ENCODE data around the gene AP5M1.
"Not testable (repeated sequence)": the region's sequence is repeated elsewhere in the genome, so short reads cannot be mapped to it uniquely, and the experiment has no call there.

AP5M1 gene, protein sequence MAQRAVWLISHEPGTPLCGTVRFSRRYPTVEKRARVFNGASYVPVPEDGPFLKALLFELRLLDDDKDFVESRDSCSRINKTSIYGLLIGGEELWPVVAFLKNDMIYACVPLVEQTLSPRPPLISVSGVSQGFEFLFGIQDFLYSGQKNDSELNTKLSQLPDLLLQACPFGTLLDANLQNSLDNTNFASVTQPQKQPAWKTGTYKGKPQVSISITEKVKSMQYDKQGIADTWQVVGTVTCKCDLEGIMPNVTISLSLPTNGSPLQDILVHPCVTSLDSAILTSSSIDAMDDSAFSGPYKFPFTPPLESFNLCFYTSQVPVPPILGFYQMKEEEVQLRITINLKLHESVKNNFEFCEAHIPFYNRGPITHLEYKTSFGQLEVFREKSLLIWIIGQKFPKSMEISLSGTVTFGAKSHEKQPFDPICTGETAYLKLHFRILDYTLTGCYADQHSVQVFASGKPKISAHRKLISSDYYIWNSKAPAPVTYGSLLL

DNA sequence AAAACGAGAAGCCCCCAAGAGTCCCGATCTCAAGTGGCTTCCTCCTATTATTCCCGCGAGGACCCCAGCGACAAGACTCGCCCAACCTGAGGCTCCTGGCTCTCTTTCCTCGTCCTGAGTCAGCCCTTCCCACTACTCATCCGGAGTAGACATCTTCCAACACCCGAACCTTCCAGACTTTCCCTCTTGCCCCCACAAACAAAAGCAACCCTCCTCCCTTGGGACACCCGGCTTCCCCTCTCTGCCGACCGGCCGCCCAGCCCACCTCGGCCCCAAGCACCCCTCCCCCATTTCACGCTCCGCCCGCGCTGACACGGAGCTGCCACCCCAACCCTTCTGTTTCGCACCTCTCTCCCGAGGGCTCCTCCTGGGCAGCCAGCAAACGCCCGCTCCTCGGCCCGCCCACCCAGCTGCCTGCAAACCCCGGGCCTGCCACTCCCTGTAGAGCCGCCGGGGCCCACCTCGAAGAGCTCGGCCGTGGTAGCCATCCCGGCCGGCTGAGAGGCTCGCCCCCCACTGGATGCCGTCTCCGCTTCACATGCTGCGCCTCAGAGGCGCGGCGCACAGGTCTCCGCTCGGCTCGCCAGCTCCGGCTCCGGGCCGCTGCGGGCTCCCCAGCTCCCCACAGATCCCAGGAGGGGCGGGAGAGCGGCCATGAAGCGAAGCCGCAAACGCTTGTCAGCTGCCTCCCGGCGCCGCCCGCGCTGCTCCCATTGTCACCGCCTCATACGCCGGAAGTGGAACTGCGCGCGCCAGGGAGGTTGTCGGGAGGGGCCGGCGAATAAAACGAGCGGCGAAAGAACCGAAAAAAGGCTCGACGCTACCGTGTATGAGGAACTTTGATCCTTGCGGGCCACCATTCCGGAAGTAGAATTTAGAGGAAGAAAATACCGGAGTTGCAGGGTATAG is at the start of gene AP5M1, which contains the start of gene EXOC5:
AP5M1 (plus strand) TSS at position 811 of the 909 bp plus-strand sequence. CDS start 344 bp downstream, outside the sequence.
EXOC5 (minus strand) TSS at position 745 of the 909 bp plus-strand sequence; CDS start at position 488, 257 bp downstream.
- FAIRE-seq (peak; percentile 91), DNase-seq (ENCODE audit: low spot score) (peak; percentile 95)

DNA sequence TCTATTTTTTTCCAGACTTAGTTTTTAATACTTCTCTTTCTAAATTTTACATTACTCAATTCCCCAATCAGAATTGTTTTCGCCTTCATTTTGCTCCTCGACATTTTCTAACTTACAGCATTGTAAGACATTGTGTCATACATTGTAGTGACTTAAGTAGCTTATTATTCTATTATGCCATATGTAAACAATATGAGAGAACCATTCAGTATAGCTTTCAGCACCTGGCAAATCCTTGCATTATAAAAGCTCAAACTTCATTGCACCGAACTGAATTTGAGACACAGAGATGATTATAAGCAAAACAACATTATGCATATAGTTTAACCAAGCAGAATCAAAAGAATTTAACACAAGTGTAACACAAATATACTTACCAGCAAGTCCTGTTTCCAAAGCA is 46.8 kb upstream of the AP5M1 start:
- no peak for FAIRE-seq
- no peak for DNase-seq (ENCODE audit: low spot score)

DNA sequence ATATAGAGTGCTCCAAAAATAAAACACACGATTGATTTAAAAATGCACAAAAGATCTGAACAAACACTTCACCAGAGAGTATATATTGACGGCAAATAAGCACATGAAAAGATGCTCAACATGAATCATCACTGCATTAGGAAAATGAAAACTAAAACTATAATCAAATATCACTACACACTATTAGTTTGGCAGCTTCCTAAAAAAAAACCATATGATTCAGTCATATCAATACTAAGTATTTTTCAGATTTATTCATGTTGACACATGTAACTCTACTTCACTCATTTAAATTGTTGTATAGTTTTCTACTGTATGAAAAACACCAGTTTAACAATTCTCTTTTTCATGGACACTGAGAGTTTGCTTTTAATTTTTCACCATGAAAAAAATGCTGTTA is 41.7 kb upstream of the AP5M1 start:
- DNase-seq (ENCODE audit: low spot score) = no peak
- FAIRE-seq = no peak

DNA sequence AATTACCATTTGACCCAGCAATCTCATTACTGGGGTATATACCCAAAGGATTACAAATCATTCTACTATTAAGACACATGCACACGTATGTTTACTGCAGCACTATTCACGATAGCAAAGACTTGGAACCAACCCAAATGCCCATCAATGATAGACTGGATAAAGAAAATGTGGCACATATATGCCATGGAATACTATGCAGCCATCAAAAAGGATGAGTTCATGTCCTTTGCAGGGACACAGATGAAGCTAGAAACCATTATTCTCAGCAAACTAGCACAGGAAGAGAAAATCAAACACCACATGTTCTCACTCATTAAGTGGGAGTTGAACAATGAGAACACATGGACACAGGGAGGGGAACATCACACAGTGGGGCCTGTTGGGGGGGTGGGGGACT is 40.5 kb upstream of the AP5M1 start:
- peak; percentile 46 for FAIRE-seq
- DNase-seq (ENCODE audit: low spot score) = not testable (repeated sequence)

DNA sequence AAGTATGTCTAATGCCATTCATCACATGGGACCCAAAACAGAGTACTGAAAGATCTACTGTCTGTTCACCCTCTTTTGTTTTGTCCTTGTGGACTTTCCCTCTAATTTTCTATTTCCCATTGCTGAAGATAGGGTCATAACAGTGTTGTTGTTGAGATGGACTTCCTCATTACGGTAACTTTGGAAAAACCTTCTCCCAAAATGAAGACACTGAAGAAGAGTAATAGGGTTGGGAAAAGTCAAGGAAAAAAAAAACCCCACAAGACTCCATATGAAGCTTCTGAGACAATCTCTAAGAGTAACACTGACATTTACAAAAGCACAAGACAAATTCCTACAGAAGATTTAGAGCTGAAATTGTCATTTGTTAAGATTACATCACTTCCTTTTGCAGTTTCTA is 36.8 kb upstream of the AP5M1 start:
- DNase-seq (ENCODE audit: low spot score) (no peak), FAIRE-seq (no peak)

DNA sequence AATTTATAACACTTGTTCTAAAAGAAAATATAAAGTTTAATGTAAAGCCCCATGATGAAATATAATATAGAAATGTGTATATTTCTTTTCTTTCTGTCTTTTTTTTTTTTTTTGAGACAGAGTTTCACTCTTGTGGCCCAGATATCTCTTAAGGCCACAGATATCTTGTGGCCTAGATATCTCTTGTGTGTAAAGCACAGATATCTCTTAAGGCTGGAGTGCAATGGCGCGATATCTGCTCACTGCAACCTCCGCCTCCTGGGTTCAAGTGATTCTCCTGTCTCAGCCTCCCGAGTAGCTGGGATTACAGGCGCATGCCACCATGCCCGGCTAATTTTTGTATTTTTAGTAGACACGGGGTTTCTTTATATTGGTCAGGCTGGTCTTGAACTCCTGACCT is 28.7 kb upstream of the AP5M1 start:
- not testable (repeated sequence) for DNase-seq (ENCODE audit: low spot score); FAIRE-seq

DNA sequence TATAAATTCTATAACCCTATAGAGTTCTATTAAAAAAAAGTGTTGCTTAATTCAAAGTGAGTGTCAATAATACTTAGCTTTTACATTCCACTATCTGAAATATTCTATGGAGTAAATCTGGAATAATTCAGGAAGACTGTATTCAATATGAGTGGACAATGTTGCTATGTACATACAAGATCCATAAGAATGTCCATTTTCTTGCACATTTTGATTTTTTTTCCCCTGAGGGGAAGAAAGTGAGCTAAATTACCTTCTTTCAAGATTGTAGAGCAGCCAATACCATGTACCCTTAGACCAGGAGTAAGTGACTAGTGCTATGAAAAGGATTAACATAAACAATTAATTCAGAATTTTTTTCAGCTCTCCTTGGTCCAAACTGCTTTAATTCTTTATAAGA is 25.5 kb upstream of the AP5M1 start:
- no peak for FAIRE-seq
- DNase-seq (ENCODE audit: low spot score) = no peak

DNA sequence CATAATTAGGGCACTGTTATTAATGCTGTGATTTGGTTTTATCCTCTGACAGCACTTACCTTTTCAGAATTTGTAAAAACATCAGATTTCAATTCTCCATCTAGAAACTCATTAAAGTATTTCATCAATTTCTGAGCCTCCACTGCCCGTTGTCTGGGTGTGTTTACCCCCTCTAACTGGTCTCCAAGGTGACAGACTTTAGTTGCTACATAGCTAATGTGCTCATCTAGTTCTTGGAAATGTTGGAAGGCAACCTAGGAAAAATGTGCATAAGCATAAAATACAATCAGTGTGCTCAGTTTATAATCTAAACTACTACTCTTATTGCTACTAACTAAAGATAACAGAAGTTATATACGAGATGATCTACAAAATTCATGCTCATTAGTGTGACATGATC is 24.7 kb upstream of the AP5M1 start:
- no peak for FAIRE-seq
- no peak for DNase-seq (ENCODE audit: low spot score)

DNA sequence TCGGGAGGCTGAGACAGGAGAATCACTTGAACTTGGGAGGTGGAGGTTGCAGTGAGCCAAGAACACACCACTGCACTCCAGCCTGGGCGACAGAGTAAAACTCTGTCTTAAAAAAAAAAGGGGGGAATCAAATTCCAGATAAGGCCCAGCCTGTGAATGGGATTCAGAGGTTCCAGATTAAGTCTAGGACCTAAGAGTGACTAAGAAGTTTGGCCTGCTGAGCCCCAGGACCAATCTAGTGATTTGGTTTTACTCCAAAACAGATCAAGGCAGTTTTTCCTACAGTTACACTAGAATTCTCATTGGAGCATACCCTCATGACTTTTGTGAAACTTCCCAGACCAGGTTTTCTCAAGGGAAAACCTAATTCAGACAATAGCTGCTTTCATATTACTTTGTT is 22.8 kb upstream of the AP5M1 start:
- no peak for FAIRE-seq
- DNase-seq (ENCODE audit: low spot score) = no peak

DNA sequence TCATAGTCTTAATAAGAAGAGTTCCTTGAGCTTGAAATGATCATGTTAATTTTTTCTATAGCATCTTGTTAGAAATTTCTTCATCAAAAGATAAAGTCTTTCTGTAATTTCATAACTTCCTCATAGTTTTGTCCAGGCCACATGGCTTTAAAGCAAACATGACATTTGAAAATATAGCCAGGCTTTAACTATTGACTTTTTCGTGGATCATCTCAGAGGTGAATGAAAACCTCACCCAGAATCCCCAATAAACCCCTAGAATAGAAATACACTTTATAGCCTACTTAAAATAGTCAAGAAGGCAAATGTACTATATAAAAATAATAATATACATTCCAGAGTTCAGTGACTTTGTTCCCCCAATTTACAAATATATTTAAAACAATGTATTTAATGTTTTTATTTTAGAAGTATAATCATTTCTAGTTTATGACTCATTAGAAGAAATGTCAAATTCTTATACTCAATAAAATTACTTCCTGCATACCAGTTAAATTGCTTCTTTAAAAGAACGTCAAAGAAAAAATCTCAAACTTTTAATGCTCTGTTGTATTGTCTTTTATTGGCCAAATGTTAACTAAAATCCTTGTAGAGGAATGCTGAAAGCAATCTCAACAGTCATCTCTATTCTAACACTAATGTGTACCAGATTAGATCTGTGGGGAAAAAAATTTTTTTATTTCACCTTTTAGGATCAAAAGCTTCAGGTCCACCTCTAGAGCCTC is 21.7 kb upstream of the AP5M1 start:
- no peak for FAIRE-seq
- no peak for DNase-seq (ENCODE audit: low spot score)

DNA sequence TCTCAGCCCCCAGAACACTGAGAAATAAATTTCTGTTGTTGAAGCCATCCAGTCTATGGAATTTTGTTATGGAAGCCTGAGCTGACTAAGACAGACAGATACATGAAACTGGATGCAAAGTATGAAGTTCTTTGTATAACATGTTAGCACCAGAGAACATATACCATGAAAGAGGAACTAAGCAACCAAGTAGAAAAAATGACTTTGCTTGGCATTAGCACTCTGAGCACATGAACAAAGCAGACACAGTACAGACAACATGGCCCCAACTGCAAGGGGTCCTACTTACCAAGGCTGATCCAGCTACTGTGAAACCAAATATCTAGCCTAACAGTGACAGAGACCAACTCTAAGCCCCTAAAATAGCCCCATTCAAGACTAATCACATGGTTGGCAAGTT is 13.9 kb upstream of the AP5M1 start:
- DNase-seq (ENCODE audit: low spot score) (no peak), FAIRE-seq (no peak)

DNA sequence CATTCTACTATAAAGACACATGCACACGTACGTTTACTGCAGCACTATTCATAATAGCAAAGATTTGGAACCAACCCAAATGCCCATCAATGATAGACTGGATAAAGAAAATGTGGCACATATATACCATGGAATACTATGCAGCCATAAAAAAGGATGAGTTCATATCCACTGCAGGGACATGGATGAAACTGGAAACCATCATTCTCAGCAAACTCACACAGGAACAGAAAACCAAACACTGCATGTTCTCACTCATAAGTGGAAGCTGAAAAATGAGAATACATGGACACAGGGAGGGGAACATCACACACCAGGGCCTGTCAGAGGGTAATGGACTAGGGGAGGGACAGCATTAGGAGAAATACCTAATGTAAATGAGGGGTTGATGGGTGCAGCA is 10.6 kb upstream of the AP5M1 start:
- FAIRE-seq; DNase-seq (ENCODE audit: low spot score): not testable (repeated sequence)

DNA sequence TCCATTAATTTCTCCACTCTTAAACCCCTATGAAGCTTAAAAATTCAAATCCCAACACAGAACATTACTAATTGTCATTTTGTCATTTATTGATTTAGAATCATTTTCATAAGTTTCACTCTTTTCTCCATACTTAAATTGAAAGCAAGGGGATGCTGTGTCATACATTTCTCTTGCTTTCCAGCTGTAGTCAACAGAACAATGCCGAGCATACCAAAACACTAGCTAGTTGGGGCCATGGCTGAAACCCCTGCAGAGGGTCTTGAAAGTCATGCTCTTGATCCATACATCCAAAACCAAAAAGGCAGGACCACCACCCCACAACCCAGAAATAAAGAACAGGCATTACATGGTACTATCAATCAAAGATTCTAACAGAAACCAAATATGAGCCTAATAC is 9.1 kb upstream of the AP5M1 start:
- FAIRE-seq = no peak
- DNase-seq (ENCODE audit: low spot score) = no peak

DNA sequence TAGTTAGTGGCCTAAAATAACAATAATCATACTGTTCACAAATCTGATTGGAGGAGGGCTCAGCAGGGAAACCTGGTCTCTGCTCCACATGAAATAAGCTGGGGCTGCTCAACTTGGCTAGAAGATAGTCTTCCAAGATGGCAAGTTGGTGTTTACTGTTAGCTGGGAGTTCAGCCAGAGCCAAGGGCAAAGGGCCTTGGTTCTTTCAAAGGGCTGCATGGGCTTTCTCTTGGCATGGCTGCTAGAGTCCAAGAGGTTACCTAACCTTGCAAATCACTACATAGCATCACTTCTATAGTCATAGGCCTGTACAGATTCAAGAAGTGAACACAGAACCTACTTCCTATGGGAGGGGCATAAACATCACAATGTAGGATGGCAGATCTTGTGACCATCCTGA is 7.2 kb upstream of the AP5M1 start:
- DNase-seq (ENCODE audit: low spot score) (no peak), FAIRE-seq (no peak)

DNA sequence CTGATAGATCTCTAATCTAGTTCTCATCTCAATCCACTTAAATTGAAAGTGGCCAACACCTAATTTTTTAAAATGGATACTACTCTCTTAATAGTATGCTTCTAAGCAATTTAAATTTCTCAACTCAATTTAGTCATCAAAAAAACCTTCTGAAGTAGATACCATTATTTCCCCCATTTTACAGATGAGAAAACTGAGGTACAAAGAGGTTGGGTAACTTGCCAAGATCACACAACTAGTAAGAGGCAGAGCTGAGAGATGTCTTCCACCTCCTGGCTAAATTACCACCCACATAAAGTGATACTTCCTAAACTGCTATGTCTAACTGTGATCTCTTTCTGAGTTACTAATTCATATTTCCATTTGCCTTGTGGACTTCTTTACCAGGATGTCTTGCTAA is 6.7 kb upstream of the AP5M1 start:
- DNase-seq (ENCODE audit: low spot score) (no peak), FAIRE-seq (peak; percentile 23)

DNA sequence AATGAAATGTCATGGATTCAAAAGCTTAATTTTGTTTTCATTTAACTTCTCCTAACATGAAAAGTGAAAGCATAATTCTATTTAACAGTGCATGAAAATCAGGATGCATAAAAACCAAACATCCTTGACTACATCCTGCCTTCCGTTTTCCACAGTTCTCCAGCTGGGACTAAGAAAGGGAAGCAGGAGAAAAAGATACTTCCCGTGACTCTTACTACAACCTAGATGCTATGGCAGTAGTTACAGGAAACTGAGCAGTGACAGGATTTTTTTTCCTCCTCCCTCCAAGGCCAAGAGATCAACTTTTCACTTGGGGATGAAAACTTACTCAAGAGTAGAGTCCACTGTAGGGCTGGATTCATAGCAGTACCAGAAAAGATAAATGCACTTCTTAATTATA is 2.7 kb upstream of the AP5M1 start:
- DNase-seq (ENCODE audit: low spot score) (no peak), FAIRE-seq (no peak)

DNA sequence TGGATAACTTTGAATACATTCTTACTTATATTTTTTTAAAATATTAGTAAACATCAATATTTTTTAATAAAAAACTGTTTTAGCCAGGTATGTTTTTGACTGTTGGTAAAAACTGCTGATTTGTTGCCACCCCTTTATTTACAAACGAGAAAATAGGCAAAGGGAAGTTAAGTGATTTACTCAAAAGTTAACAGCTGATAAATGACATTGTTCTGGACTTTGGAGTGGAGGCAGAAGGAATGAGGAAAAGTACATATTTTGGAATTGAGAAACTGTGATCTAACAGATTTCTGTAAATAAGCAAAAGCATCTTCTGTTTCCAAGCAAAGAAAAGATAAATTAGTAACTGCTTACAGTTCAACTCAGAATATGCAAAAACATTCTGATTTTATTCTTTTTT is 4.5 kb downstream of the AP5M1 start:
- FAIRE-seq = no peak
- no peak for DNase-seq (ENCODE audit: low spot score)

DNA sequence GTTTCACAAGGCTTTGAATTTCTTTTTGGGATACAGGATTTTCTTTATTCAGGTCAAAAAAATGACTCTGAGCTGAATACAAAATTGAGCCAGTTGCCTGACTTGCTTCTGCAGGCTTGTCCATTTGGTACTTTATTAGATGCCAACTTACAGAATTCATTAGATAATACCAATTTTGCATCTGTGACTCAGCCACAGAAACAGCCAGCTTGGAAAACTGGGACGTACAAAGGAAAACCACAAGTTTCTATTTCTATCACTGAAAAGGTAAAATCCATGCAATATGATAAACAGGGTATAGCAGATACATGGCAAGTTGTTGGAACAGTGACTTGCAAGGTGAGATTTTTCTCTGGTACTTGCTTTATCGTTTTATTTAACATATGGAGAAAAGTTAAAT is 5.8 kb downstream of the AP5M1 start:
- DNase-seq (ENCODE audit: low spot score) (no peak), FAIRE-seq (peak; percentile 32)

DNA sequence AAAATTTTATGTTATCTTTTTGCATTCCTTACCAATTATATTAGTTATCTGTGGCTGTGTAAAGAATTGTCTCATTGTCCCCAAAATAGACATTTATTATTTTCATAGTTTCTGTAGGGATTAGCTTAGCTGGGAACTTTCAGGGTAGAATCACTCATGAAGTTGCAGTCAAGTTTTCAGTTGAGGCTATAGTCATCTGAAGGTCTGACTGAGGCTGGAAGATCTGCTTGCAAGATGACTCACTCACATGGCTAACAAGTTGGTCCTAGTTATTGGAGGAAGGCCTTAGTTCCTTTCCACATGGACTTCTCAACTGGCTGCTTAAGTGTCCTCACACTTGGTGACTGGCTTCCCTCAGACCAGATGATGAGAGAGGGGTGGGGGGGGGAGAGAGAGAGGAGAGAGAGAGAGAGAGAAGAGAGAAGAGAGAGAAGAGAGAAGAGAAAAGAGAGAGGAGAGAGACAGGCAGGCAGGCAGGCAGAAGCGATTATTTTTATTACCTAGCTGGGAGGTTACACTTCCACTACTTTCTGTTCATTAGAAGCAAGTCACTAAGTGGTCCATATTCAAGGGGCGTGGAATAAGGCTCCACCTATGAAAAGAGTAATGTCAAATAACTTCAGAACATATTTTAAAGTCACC is 6.4 kb downstream of the AP5M1 start:
- FAIRE-seq (peak; percentile 44), DNase-seq (ENCODE audit: low spot score) (no peak)

DNA sequence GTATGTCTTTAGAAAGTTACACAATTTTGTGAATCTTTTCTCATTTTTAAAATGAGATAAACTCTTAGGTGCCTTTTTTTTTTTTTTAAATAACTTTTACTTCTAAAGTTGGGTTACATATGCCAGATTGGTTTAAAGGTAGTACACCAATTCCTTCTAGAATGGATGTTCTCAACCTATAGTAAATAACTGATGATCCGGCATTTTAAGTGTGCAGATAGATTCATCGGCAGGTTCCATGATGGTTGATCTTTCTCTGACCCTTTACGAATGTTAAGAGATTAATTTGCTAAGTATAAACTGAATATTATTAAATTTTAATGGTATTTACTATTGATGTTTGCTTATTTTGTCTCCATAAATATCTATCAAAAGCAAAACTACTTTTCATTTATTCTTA is 8.3 kb downstream of the AP5M1 start:
- no peak for DNase-seq (ENCODE audit: low spot score)
- no peak for FAIRE-seq

DNA sequence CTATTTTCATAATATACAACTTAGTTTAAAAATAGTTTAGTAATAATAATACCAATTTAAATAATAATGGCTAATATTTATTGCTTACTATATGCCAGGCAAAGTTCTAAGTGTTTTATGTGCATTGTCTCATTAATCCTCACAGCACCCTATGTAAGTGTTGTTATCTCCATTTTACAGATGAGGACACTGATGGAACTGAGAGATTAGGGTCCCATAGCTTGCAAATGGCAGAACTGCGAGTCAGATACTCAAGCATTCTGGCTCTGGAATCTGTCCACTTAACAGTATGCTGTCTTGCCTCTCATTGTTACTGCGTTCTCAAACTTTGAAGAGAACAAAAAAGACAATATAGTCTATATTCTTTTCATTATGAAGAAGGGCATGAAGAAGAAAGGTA is 19.0 kb downstream of the AP5M1 start:
- no peak for FAIRE-seq

More for the DNA sequence above, 19.0 kb downstream of the AP5M1 start:
- no peak for DNase-seq (ENCODE audit: low spot score)
